CMK (cell line): ENCODE data around the gene SLC13A1.
"Not testable (repeated sequence)": the region's sequence is repeated elsewhere in the genome, so short reads cannot be mapped to it uniquely, and the experiment has no call there.

Experiments
- DNase-seq: peaks from one replicate; pipeline ENCODE4 v3.0.0-alpha.2; 2010; ENCODE audit warnings: low read depth

SLC13A1 gene, protein sequence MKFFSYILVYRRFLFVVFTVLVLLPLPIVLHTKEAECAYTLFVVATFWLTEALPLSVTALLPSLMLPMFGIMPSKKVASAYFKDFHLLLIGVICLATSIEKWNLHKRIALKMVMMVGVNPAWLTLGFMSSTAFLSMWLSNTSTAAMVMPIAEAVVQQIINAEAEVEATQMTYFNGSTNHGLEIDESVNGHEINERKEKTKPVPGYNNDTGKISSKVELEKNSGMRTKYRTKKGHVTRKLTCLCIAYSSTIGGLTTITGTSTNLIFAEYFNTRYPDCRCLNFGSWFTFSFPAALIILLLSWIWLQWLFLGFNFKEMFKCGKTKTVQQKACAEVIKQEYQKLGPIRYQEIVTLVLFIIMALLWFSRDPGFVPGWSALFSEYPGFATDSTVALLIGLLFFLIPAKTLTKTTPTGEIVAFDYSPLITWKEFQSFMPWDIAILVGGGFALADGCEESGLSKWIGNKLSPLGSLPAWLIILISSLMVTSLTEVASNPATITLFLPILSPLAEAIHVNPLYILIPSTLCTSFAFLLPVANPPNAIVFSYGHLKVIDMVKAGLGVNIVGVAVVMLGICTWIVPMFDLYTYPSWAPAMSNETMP

DNA sequence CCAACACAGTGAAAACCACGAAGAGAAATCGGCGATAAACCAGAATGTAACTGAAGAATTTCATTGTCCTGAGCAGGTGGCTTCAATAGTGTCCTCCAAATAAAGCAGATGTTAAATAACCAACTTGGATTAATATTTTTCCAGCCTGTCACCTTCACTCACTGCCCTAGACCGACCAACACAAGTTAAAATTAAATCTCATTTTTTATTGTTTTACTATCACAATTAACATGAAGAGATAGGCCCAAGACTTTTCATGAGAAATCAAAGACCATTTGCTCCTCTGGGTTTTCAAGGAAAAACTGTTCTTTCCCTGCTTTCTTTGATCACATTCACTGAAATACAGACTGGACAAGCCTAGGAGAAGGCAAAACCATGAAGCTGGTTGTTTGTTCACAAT lies at the start of gene SLC13A1:
SLC13A1 (minus strand) TSS at position 87 of the 400 bp plus-strand sequence; CDS start at position 64, 23 bp downstream.
- no peak for DNase-seq

DNA sequence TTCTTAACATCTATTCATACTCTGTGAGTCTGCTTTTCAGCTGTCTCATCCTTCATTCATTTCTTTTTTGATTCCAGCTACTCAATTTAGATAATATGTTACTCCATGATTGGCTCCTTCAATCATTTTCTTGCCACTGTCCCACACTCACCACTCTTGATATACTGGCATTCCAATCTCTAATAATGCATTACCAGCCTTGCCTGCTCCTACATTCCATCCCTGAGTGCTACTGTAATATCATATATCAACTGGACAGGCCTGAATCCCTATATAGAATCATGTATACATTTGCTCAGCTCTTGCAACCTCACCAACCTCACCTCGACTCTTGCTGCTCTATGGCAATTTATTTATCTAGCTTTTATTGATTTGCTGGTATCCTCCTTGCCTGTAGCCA lies 45.0 kb upstream of the SLC13A1 start:
- no peak for DNase-seq

DNA sequence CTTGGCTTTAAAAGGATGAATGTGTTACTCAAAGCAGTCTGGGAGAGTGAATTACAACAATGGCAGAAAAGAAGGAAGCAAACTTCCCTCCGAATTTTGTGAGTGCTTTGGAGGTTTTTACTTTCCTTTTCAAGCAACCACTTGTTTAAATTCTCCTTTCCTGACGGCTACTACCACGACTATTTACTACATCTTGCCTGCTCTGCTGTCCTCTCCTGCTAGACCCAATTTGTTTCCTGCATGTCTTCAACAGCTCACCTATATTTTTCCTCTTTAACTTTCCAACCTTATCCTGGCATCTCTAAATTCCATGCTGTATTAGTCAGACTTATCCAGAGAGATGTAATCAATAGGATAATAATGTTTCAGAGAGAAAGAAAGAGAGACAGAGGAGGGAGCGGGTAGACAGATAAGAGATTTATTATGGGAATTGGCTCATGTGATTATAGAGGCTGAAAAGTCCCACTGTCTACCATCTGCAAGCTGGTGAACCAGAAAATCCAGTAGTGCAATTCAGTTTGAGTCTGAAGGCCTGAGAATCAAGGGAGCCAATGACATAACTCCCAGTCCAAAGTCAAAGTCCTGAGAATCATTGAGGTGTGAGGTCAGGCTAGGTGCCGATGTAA lies 42.8 kb upstream of the SLC13A1 start:
- DNase-seq = no peak

DNA sequence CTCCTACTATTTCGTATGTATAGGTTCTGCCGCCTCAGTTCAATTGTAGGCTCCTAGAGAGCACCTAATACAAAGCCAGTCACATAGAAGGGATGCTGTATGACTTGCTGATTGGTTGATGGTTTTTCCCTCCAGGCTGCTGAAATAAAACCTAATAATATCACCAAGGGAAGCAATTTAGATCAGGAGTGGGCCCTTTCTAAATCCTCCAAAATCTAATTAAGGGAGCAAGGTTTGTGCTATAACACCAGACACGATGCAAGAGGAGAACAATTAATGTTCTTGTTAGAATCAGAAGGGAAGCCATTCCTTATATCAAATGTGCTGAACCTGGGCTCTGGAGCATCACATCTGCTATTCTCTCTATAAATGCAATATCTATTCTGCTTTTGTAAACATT lies 42.0 kb upstream of the SLC13A1 start:
- DNase-seq = no peak

DNA sequence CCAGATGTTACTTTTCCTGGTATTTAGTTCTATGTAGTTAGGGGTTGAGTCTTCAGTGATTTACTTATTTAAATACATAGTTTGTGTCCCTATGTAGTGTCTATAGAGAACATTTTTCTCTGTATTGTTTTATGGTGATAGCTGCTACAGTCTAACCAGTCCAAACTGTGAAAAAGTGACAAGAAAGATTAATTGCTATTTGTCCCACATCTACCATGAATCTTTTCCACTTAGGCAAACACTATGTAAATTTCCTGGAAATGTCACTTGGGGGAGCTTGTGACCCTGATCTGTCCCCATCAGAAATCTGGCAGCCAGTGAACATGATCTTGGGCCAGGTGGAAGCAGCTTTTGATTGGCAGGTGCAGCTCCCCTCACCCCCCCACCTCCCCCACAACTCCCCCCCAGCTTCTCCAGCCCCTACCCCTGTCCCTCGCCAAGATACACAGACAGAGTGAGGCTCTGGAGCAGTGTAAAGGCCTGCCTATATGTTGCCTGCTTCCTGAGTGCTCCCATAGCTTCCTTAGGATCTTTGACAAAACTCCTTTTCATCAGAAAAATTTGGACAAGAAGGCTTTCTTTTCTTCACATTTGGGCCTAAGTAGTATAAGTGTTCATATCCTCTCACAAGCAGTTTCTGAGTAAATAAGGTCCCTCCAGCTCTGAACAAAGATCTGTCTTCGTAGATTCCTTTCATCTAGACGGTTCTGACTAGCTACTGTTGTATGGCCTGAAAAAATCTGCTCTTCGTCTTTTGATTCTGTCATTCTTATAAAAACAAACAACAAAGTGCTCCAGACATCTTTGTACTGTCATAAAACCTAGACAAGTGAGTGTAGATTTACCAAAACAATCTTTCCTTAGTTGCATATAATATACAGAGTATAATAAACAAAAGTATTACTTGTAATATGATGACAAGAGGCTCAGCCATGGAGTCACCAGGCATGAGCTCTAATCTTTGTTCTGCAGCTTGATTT lies 31.5 kb upstream of the SLC13A1 start:
- DNase-seq = no peak

DNA sequence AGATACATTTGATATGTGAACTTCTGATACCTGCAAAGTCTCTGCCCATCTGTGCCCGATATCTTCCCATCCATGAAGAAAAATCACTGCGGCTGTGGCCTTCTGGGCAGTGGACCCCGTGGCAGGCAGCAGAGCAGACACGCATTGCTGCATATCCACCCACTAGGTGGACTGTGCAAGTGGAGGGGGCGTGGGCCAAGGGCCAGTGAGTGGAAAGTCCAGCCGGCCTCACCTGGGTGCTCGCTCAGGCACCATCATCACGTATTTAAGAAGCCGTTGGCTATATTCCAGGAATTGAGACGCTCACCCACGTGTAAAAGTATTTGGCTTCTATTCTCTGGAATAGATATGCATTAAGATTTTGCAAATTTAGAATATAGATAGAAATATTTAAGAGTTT lies 30.8 kb upstream of the SLC13A1 start:
- DNase-seq = no peak

DNA sequence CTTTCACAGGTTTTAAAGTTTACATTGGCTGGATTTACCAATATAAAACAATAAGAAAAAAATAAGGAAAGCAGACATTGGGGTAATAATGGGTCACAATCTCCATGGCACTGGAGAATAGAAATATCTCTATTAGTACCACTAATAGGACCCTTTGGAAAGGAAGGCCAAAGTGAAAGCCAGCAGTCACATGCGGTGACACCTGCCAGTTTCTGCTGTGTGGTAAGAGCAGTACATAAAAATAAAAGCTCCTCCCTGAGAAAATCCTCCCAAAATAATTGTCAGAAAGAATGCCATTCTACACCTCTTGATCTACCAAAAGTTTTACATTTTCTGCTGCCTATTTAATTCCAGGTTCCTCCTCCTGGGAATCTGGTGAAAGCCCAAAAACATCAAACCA lies 30.4 kb upstream of the SLC13A1 start:
- DNase-seq = no peak

DNA sequence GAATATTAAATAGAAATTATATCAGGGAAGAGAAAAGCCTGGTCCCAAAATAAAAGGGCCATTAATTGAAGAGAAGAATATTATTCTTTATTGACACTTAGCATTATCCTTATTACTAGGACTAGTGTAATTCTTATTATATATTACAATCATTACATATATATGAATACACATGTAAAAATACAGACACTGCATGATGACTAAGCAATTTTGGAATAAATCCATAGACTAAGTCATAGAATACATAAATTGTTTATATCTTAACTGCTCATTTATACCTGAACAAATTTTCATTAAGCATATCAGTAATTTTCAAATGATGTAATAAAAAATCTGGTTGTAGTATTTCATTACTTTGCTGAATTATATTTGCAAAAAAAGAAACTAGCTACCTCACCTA lies 29.7 kb upstream of the SLC13A1 start:
- DNase-seq = no peak

DNA sequence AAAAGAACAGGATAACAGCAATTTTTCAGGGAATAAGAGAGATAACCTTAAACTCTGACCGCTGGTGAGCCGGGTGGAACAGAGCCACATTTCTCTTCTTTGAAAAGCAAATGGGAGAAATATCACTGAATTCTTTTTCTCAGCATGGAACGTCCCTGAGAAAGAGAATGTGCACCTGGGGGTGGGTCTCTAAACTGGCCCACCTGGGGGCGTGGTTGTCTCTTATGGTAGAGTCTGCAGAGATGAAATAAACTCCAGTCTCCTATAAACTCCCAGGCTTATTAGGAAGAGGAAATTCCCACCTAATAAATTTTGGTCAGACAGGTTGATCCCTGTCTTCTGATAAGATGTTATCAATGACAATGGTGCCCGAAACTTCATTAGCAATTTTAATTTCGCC lies 27.9 kb upstream of the SLC13A1 start:
- not testable (repeated sequence) for DNase-seq

DNA sequence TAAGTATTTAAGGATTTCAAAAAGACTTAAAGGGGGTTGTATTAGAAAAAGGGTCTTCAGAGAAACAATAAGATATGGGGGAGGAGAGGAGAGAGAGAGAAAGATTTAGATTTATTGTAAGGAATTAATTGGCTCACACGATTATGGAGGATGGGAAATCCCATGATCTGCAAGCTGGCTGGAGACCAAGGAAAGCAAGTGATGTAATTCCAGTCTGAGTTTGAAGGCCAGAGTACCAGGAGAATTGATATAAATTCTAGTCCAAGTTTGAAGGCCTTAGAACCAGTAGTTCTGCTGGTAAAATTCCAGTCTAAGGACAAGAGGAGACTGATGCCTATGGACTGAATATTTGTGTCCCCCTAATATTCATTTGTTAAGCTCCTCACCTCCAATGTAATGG lies 20.6 kb upstream of the SLC13A1 start:
- DNase-seq = no peak

DNA sequence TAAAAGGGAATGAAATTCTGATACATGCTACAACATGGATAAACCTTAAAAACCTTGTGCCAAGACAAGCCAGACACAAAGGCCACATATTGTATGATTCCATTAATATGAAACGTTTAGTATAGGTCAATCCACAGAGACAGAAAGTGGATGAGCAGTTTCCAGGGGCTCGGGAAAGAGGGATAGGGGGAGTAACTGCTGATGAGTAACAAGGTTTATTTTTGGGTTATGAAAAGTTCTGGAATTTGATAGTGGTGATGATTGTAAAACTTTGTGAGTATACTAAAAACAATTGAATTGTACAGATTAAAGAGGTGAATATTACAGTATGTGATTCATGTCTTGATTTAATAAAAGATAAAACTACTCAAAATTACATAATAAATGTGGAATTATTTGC lies 19.1 kb upstream of the SLC13A1 start:
- no peak for DNase-seq

DNA sequence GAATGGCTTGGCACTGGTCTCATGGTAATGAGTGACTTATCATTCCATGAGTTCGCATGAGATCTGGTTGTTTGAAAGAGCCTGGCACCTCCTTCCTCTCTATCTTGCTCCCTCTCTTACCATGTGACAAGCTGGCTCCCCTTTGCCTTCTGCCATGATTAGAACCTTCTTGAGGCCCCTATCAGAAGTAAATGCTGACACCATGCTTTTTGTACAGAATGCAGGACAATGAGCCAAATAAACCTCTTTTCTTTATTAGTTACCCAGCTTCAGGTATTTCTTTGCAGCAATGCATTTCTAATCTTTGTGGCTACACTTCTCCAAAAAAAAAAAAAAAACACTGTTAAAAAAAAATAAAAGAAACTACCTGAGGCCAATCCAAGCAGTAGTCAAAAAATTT lies 17.1 kb upstream of the SLC13A1 start:
- DNase-seq = no peak

DNA sequence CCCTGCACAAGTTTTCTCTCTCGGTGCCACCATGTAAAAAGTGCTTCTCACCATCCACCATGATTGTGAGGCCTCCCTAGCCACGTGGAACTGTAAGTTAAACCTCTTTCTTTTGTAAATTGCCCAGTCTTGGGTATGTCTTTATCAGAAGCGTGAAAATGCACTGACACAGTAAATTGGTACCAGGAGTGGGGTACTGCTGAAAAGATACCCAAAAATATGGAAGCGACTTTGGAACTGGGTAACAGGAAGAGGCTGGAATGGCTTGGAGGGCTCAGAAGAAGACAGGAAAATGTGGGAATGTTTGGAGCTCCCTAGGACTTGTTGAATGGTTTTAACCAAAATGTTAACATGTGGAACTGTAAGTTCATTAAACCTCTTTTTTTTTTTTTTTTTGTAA lies 15.6 kb upstream of the SLC13A1 start:
- no peak for DNase-seq

DNA sequence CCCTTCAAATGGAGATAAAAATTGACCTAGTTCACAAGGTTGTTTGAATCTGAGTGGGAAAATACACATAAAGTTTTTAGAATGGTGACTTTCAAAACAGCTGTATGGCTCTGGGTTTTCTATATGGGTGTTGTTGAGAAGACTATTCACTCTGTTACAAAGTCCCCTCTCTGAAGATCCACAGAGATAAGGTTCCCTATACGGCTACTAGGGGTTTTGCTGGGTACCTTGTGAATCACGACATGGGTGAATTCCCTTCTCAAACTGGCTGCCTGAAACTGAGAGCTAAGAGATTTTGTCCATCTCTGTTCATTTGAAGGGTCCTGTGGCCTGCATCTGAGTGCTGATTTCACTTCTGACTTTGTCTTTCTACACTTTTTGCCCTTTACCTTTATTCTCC lies 11.8 kb upstream of the SLC13A1 start:
- DNase-seq = no peak

DNA sequence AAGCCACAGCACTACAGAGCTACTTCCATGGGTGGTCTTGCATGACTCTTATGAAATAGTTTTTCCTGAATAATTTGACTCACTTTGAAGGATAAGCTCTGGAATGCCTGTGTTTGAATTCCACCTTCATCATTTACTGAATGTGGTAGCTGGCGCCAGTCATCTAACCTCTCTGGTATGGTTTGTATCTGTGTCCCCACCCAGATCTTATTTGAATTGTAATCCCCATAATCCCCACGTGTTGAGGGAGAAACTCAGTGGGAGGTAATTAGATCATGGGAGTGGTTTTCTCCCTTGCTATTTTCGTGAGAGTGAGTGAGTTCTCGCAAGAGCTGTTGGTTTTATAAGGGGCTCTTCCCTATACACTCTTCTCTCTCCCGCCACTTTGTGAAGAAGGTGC lies 11.2 kb upstream of the SLC13A1 start:
- DNase-seq = no peak

DNA sequence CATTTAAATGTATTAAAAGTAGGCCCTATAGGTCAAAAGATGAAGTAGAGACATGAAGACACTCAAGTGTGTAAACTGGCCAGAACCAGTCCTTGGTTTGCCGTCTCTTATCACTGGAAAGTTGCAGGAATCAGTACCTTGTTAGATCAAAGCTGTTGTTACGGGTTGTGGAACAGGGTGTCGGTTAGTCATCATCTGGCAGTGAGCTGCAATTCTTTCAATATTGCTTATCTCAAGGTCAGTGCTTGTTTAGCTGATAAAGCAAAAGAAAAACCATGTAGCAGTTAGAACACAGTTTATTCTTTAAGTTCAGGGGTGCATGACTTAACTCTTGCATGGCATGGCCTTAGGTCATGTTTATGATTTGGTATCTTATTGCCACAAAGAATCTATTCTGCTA lies 10.0 kb upstream of the SLC13A1 start:
- DNase-seq = no peak

DNA sequence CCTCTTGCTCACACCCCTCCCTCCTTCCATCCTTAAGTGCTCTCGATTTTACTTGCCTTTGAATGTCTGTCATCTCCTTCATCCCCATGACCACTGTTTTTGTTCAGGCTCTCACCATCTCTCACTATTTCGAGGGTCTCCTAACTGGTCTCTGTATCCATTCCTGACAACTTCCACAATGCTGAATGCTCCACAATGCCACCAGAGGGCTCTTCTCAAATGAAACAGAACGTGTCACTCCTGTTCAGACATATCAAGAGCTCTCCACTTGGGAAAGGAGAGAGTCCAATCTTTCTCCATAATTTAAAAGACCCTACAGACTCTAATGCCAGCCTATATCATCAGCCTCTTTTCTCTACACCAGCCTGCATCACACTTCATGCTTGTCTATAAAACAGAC lies 9.0 kb upstream of the SLC13A1 start:
- DNase-seq = no peak

DNA sequence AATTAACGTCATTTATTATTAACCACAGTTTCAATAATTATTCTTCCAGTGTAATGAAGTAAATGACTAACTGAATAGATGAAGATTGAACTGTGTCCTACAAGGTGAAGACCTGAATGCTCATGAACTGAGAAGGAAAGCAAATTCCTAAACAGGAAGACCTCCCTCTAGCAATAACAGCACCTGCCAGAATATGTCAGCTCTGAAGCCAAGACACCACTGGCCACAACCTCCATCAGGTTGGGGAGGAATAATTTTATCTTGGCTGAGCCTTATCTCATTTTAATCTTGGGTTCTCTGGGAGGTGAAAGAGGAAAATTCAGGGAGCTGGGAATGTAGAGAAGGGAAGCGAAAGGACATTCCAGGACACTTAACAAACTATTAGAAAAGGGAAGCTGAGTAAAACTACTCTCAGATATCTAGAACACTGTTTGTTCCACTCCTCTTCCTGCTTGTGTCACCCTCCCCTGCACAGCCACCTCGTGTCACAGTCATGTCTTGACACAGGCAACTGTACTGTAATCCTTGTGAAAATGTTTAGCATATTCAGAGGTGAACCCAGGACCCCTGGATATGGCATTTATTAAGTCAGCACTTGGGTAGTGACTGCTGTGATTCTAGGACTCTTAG lies 4.6 kb upstream of the SLC13A1 start:
- no peak for DNase-seq

DNA sequence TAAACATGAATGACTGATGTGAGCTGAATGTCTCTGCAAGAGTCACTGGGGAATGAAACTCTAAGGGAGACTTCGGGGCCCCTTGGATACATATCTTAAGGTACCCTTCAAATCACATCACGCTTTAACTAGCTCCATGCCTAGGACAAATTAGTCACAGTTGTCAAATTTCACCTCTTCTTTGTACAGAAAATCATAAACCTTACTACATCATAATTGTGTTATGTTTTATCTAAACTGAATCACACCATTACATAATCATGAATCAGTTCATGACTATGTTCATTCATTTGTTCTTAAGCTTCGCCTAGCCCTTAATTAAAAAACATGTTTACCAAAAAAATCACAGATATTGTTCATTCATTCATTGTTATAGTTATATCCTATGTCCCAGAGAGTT lies 2.1 kb upstream of the SLC13A1 start:
- no peak for DNase-seq

DNA sequence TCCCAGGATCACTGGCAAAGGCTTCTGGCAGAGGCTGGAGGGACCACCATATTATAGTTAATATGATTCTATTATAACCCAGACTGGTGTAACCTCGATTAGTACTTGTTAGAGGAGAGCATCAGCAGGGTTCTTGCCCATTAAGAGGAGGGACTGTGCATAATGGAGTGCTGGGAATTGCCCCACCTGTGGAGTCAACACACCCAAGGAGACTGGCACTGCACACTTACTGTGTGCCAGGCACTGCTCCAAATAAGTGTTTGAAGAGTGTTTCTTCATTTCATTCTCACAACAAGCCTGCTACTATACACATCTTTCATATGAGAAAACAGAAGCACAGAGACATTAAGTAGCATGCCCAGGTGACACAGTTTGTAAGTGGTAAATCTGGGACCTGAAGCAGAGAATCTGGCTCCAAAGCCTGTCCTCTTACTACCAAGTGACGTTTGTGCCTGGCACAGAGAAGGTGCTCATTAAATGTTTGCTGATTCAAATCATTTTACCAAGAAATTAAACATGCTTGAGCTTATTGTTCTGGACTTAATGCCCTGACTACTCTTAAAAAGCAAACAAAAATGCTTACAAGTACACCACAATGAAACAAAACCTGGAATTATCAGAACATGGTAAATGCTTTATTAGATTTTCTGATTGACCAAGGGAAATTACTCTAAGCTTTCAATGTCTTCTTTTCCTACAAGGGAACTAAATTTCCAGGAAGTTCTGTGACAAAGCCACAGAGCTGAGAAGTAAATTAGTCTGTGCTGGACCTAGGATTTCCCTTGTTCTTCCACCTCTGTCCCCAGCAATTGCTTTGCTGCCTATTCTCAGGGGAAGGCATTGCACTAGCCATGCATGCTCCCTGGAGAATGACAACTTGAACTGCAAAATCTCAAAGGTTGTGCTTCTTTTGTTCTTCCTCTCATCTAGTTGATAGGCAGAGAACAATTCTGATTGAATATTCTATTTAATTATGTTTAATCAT lies 809 bp downstream of the SLC13A1 start:
- no peak for DNase-seq

DNA sequence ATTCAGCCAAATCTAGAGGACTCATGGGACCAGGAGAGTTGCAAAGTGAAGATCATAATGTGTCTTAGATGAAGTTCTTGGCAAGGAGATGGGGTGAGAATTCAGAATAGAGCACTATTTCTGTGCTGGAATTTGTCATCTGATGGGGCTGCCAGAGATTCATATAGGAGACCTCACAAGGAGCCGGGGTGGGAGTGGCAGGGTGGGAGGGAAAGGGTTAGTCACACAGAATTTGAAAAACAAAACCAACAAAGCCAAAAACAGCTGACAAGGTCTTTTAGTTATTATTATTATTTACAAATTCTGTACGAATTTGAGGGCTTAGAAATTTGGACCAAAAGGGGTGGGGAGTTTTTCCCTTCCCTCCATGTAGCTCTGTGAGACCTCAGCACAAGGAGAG lies 1.7 kb downstream of the SLC13A1 start:
- DNase-seq = no peak
